Measurements from ENCODE around the gene IGSF6.

DNA sequence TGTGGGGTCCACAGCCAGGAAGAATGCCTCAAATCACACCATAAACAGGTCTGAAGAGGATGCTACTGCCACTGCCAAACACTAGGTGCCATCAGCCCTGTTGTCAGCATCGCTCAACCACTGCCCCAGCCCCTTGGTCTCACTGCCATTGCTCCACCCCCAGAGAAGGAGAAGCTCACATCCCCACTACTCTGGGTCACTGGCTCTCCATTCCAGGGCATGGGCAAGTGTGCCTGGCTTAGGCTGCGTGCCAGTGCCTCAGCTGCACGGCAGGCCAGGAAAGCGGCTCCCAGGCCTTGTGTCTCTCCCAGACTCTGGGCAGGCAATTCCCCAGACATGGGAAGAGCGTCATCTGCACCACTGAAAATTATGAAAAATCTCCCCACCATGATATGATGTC is 1.2 kb upstream of the IGSF6 start:
- TF ChIP-seq EP300 (conservative IDR thresholded peaks at IDR 0.05; ENCODE audit: poor library complexity, severe bottlenecking), result no peak
- no peak for TF ChIP-seq CTCF (IDR thresholded peaks at IDR 0.05; ENCODE audit: poor library complexity, severe bottlenecking)
- TF ChIP-seq EZH2 (IDR thresholded peaks at IDR 0.05; ENCODE audit: borderline replicate concordance, insufficient read depth, low read length, poor library complexity, severe bottlenecking), result no peak
- TF ChIP-seq TAF1 (IDR thresholded peaks at IDR 0.05; ENCODE audit: low read depth), result no peak
- TF ChIP-seq SMC3 (conservative IDR thresholded peaks at IDR 0.05; ENCODE audit: poor library complexity), result no peak
- TF ChIP-seq, protein P1, sequence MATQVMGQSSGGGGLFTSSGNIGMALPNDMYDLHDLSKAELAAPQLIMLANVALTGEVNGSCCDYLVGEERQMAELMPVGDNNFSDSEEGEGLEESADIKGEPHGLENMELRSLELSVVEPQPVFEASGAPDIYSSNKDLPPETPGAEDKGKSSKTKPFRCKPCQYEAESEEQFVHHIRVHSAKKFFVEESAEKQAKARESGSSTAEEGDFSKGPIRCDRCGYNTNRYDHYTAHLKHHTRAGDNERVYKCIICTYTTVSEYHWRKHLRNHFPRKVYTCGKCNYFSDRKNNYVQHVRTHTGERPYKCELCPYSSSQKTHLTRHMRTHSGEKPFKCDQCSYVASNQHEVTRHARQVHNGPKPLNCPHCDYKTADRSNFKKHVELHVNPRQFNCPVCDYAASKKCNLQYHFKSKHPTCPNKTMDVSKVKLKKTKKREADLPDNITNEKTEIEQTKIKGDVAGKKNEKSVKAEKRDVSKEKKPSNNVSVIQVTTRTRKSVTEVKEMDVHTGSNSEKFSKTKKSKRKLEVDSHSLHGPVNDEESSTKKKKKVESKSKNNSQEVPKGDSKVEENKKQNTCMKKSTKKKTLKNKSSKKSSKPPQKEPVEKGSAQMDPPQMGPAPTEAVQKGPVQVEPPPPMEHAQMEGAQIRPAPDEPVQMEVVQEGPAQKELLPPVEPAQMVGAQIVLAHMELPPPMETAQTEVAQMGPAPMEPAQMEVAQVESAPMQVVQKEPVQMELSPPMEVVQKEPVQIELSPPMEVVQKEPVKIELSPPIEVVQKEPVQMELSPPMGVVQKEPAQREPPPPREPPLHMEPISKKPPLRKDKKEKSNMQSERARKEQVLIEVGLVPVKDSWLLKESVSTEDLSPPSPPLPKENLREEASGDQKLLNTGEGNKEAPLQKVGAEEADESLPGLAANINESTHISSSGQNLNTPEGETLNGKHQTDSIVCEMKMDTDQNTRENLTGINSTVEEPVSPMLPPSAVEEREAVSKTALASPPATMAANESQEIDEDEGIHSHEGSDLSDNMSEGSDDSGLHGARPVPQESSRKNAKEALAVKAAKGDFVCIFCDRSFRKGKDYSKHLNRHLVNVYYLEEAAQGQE (IDR thresholded peaks at IDR 0.05; ENCODE audit: borderline replicate concordance), result no peak
- TF ChIP-seq POLR2AphosphoS5 (IDR thresholded peaks at IDR 0.05), result no peak
- no peak for TF ChIP-seq RAD21 (conservative IDR thresholded peaks at IDR 0.05)
- TF ChIP-seq MXI1 (conservative IDR thresholded peaks at IDR 0.05; ENCODE audit: poor library complexity, severe bottlenecking), result no peak

Data from neural cell (in vitro differentiated cells).